HepG2 (cell line): ENCODE data around the gene TTC38. TPM values are rescaled to one million over a fixed set of nuclear protein-coding genes. Genes with fewer than 3 reads are reported as not detected.

Source experiments
- CC2D1A ChIP-seq: sonication (generic); formaldehyde crosslinking; IDR thresholded peaks from 2 replicates; pipeline ENCODE4 v1.8.1; 2023; ENCODE audit warnings: mild to moderate bottlenecking, missing genetic modification reagents
- FOXK1 ChIP-seq: sonication (generic); formaldehyde crosslinking; IDR thresholded peaks from 2 replicates; pipeline ENCODE4 v1.4.0; 2020; ENCODE audit warnings: low read depth, missing genetic modification reagents, borderline replicate concordance
- GATAD2A ChIP-seq: IDR thresholded peaks from 2 replicates; pipeline ENCODE4 v1.6.1; 2016
- HDAC1 ChIP-seq: sonication (generic); formaldehyde crosslinking; IDR thresholded peaks from 2 replicates; pipeline ENCODE4 v1.5.1; 2020; ENCODE audit warnings: mild to moderate bottlenecking, missing genetic modification reagents
- IRX3 ChIP-seq: sonication (generic); formaldehyde crosslinking; IDR thresholded peaks from 2 replicates; pipeline ENCODE4 v1.8.1; 2023; ENCODE audit warnings: mild to moderate bottlenecking, low read depth, missing genetic modification reagents, borderline replicate concordance
- KDM4B ChIP-seq: sonication (generic); formaldehyde crosslinking; IDR thresholded peaks from 2 replicates; pipeline ENCODE4 v1.4.0; 2020; ENCODE audit warnings: missing genetic modification reagents
- MEIS2 ChIP-seq: sonication (generic); formaldehyde crosslinking; IDR thresholded peaks from 2 replicates; pipeline ENCODE4 v1.9.0; 2021; ENCODE audit warnings: mild to moderate bottlenecking, missing genetic modification reagents
- SIN3B ChIP-seq: fragments of 150-350 bp; IDR thresholded peaks from 2 replicates; pipeline ENCODE4 v1.6.1; 2014; ENCODE audit warnings: low read length
- TCF12 ChIP-seq, 2 experiments: fragments of 450-650 bp in 1 of 2; sonication (generic) in 1 of 2; formaldehyde crosslinking in 1 of 2; IDR thresholded peaks; 2 replicates each; pipeline versions ENCODE4 v1.6.1 to v1.8.0; 2017 to 2022; ENCODE audit warnings: antibody characterized with exemption in 1 of 2, mild to moderate bottlenecking in 1 of 2, missing genetic modification reagents in 1 of 2, moderate library complexity in 1 of 2
- ZBTB38 ChIP-seq: sonication (generic); formaldehyde crosslinking; IDR thresholded peaks from 2 replicates; pipeline ENCODE4 v1.5.1; 2020; ENCODE audit warnings: mild to moderate bottlenecking, missing genetic modification reagents
- ZBTB8A ChIP-seq: sonication (generic); formaldehyde crosslinking; IDR thresholded peaks from 2 replicates; pipeline ENCODE4 v1.4.0; 2020; ENCODE audit warnings: mild to moderate bottlenecking, low read depth, missing genetic modification reagents, borderline replicate concordance
- ZNF589 ChIP-seq: sonication (generic); formaldehyde crosslinking; conservative IDR thresholded peaks from 2 replicates; pipeline ENCODE4 v1.8.0; 2022; ENCODE audit warnings: mild to moderate bottlenecking, moderate library complexity, missing genetic modification reagents
- ZSCAN22 ChIP-seq: sonication (generic); formaldehyde crosslinking; IDR thresholded peaks from 2 replicates; pipeline ENCODE4 v1.4.0; 2020; ENCODE audit warnings: mild to moderate bottlenecking, missing genetic modification reagents
- ZSCAN30 ChIP-seq: sonication (generic); formaldehyde crosslinking; IDR thresholded peaks from 2 replicates; pipeline ENCODE4 v1.5.0; 2020; ENCODE audit warnings: mild to moderate bottlenecking, missing genetic modification reagents
- polyA plus RNA-seq, 8 experiments: library from polyadenylated mRNA; depleted of rRNA in 3 of 8; stranded (reverse) in 7 of 8; unstranded in 1 of 8; fragments of >200 nt; fragmentation: Illumina TruSeq in 4 of 8; extraction: Trizol in 4 of 8; gene quantifications; 2 replicates each; pipeline versions ENCODE4 v1.2.1 to v1.2.3, GENCODE V29; 2011 to 2016; ENCODE audit warnings: low read depth in 4 of 8, missing spikeins in 1 of 8, mixed read lengths in 1 of 8; ENCODE audit not compliant: insufficient read depth in 1 of 8
- total RNA-seq, 5 experiments: library from RNA; depleted of rRNA; stranded (reverse); fragments of >200 nt; fragmentation: Illumina TruSeq; extraction: Trizol; gene quantifications; 2 replicates each; pipeline ENCODE4 v1.2.3, GENCODE V29; 2016; ENCODE audit warnings: low read depth in 1 of 5
- TF ChIP-seq, protein P1 (sequence below): sonication (generic); formaldehyde crosslinking; IDR thresholded peaks from 2 replicates; pipeline ENCODE4 v1.5.1; 2020; ENCODE audit warnings: missing genetic modification reagents, mild to moderate bottlenecking, borderline replicate concordance
- TF ChIP-seq, protein P2 (sequence below): sonication (generic); formaldehyde crosslinking; IDR thresholded peaks from 2 replicates; pipeline ENCODE4 v1.5.0; 2020; ENCODE audit warnings: mild to moderate bottlenecking, missing genetic modification reagents, borderline replicate concordance
- TF ChIP-seq, protein P3 (sequence below): sonication (generic); formaldehyde crosslinking; IDR thresholded peaks from 2 replicates; pipeline ENCODE4 v1.8.0; 2022; ENCODE audit warnings: low read depth, missing genetic modification reagents
- TF ChIP-seq, protein P4 (sequence below): sonication (generic); formaldehyde crosslinking; IDR thresholded peaks from 2 replicates; pipeline ENCODE4 v1.4.0; 2020; ENCODE audit warnings: missing genetic modification reagents; ENCODE audit errors: not compliant biosample characterization
- TF ChIP-seq, protein P5 (sequence below): sonication (generic); formaldehyde crosslinking; IDR thresholded peaks from 2 replicates; pipeline ENCODE4 v1.5.1; 2020; ENCODE audit warnings: missing genetic modification reagents, mild to moderate bottlenecking, borderline replicate concordance

Gene TTC38
- total and polyA plus RNA-seq, 2 of the 13 experiments (the other 11 are each of a cell fraction or from before 2014, with no cell fraction given), result 101 to 105 TPM

DNA sequence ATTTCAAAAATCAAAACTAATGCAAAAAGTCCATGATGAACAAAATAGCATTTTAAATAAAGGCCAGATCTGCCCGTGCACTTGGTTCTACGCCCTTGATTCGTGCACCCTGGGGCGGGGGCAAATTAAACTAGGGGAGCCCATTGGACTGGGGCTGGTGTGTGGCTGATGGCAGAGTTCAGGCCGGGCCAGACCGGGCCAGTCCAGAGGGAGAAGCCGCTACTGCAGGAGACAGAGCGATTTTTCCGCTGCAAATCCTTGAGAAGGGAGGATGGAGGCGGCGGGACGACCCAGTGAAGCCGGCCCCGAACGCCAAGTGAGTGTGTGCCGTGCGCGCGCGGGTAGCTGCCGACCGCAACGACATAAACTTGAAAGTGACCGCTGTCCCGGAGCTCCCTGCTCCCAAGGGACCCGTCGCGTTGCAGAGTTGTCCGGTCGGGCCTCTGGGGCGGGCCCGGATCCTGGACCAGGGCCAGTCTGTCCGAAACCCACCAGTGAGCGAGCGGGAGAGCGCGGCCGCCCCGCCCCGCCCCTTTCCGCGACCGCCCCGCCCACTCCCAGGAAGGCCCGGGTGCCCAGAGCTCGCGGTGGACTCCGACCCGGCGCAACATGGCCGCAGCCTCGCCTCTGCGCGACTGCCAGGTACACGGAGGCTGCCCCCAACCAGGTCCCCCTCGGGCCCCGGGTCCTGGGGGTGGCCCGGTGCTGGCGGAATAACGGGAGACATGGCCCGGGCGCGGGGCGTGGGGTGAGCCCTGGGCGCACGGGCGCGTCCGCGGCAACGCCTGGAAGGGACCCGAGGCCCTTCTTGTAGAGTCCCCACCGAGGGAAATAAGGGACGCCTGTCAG is at the start of gene TTC38 (continued):
- no peak for TF ChIP-seq ZBTB8A (CRISPR knock-in tag)
- TF ChIP-seq, protein P1, sequence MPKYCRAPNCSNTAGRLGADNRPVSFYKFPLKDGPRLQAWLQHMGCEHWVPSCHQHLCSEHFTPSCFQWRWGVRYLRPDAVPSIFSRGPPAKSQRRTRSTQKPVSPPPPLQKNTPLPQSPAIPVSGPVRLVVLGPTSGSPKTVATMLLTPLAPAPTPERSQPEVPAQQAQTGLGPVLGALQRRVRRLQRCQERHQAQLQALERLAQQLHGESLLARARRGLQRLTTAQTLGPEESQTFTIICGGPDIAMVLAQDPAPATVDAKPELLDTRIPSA, result no peak
- TF ChIP-seq, protein P2, sequence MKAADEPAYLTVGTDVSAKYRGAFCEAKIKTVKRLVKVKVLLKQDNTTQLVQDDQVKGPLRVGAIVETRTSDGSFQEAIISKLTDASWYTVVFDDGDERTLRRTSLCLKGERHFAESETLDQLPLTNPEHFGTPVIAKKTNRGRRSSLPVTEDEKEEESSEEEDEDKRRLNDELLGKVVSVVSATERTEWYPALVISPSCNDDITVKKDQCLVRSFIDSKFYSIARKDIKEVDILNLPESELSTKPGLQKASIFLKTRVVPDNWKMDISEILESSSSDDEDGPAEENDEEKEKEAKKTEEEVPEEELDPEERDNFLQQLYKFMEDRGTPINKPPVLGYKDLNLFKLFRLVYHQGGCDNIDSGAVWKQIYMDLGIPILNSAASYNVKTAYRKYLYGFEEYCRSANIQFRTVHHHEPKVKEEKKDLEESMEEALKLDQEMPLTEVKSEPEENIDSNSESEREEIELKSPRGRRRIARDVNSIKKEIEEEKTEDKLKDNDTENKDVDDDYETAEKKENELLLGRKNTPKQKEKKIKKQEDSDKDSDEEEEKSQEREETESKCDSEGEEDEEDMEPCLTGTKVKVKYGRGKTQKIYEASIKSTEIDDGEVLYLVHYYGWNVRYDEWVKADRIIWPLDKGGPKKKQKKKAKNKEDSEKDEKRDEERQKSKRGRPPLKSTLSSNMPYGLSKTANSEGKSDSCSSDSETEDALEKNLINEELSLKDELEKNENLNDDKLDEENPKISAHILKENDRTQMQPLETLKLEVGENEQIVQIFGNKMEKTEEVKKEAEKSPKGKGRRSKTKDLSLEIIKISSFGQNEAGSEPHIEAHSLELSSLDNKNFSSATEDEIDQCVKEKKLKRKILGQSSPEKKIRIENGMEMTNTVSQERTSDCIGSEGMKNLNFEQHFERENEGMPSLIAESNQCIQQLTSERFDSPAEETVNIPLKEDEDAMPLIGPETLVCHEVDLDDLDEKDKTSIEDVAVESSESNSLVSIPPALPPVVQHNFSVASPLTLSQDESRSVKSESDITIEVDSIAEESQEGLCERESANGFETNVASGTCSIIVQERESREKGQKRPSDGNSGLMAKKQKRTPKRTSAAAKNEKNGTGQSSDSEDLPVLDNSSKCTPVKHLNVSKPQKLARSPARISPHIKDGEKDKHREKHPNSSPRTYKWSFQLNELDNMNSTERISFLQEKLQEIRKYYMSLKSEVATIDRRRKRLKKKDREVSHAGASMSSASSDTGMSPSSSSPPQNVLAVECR (CRISPR knock-in tag), result peak; percentile 81
- peak; percentile 46; the same call in 1 of the 2 replicates for TF ChIP-seq GATAD2A (CRISPR knock-in tag)
- TF ChIP-seq FOXK1, result peak; percentile 35; the same call in 1 of the 2 replicates
- TF ChIP-seq TCF12 (IDR thresholded peaks at IDR 0.05), result no peak
- TF ChIP-seq TCF12 (CRISPR knock-in tag; IDR thresholded peaks at IDR 0.05), result no peak
- no peak for TF ChIP-seq MEIS2
- TF ChIP-seq ZNF589, result peak; percentile 82; the same call in 1 of the 2 replicates
- TF ChIP-seq, protein P3, sequence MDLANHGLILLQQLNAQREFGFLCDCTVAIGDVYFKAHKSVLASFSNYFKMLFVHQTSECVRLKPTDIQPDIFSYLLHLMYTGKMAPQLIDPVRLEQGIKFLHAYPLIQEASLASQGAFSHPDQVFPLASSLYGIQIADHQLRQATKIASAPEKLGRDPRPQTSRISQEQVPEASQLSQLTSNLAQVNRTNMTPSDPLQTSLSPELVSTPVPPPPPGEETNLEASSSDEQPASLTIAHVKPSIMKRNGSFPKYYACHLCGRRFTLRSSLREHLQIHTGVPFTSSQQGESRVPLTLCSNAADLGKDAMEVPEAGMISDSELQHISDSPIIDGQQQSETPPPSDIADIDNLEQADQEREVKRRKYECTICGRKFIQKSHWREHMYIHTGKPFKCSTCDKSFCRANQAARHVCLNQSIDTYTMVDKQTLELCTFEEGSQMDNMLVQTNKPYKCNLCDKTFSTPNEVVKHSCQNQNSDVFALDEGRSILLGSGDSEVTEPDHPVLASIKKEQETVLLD, result peak; percentile 62
- TF ChIP-seq KDM4B (CRISPR knock-in tag), result no peak
- no peak for TF ChIP-seq ZSCAN22
- no peak; the same call in 1 of the 2 replicates for TF ChIP-seq IRX3 (CRISPR knock-in tag)
- TF ChIP-seq ZBTB38 (CRISPR knock-in tag), result peak; percentile 61; the same call in 1 of the 2 replicates
- TF ChIP-seq CC2D1A, result no peak
- TF ChIP-seq, protein P4, sequence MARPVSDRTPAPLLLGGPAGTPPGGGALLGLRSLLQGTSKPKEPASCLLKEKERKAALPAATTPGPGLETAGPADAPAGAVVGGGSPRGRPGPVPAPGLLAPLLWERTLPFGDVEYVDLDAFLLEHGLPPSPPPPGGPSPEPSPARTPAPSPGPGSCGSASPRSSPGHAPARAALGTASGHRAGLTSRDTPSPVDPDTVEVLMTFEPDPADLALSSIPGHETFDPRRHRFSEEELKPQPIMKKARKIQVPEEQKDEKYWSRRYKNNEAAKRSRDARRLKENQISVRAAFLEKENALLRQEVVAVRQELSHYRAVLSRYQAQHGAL (CRISPR knock-in tag), result no peak
- TF ChIP-seq SIN3B, result no peak
- TF ChIP-seq ZSCAN30 (CRISPR knock-in tag), result peak; percentile 74; the same call in 1 of the 2 replicates
- peak; percentile 76 for TF ChIP-seq HDAC1 (CRISPR knock-in tag)
- TF ChIP-seq, protein P5, sequence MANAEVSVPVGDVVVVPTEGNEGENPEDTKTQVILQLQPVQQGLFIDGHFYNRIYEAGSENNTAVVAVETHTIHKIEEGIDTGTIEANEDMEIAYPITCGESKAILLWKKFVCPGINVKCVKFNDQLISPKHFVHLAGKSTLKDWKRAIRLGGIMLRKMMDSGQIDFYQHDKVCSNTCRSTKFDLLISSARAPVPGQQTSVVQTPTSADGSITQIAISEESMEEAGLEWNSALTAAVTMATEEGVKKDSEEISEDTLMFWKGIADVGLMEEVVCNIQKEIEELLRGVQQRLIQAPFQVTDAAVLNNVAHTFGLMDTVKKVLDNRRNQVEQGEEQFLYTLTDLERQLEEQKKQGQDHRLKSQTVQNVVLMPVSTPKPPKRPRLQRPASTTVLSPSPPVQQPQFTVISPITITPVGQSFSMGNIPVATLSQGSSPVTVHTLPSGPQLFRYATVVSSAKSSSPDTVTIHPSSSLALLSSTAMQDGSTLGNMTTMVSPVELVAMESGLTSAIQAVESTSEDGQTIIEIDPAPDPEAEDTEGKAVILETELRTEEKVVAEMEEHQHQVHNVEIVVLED (CRISPR knock-in tag), result peak; percentile 56; the same call in 1 of the 2 replicates
